ENCODE data around the gene RSBN1L. TPM values are rescaled to one million over a fixed set of nuclear protein-coding genes. Genes with fewer than 3 reads are reported as not detected.
"Not testable (repeated sequence)": the region's sequence is repeated elsewhere in the genome, so short reads cannot be mapped to it uniquely, and the experiment has no call there.

Gene RSBN1L
- total RNA-seq: 18.3 TPM

- peak; percentile 99 for DNase-seq (ENCODE audit: low spot score)
Observed at GRCh38 chr7:77696057-77696642, at the start of gene RSBN1L. Gene RSBN1L (plus strand): TSS chr7:77696459. CDS start chr7:77696470, 11 bp downstream.

- no peak for DNase-seq (ENCODE audit: low spot score)
Observed at GRCh38 chr7:77648742-77649338, 47.4 kb upstream of the RSBN1L start.

GRCh38 chr7:77649716-77650349 is 46.4 kb upstream of the RSBN1L start:
- no peak for DNase-seq (ENCODE audit: low spot score)

GRCh38 chr7:77651575-77652162 is 44.6 kb upstream of the RSBN1L start:
- DNase-seq (ENCODE audit: low spot score): peak; percentile 19

- DNase-seq (ENCODE audit: low spot score): not testable (repeated sequence)
Observed at GRCh38 chr7:77652826-77653225, 43.4 kb upstream of the RSBN1L start.

- no peak for DNase-seq (ENCODE audit: low spot score)
Observed at GRCh38 chr7:77653572-77653971, 42.7 kb upstream of the RSBN1L start.

GRCh38 chr7:77655356-77655755 is 40.9 kb upstream of the RSBN1L start:
- no peak for DNase-seq (ENCODE audit: low spot score)

GRCh38 chr7:77655836-77656455 is 40.3 kb upstream of the RSBN1L start:
- DNase-seq (ENCODE audit: low spot score): no peak

- no peak for DNase-seq (ENCODE audit: low spot score)
Observed at GRCh38 chr7:77657427-77658224, 38.6 kb upstream of the RSBN1L start.

GRCh38 chr7:77658928-77659327 is 37.3 kb upstream of the RSBN1L start:
- no peak for DNase-seq (ENCODE audit: low spot score)

GRCh38 chr7:77661816-77662215 is 34.4 kb upstream of the RSBN1L start:
- no peak for DNase-seq (ENCODE audit: low spot score)

GRCh38 chr7:77662869-77663268 is 33.4 kb upstream of the RSBN1L start:
- DNase-seq (ENCODE audit: low spot score): no peak

GRCh38 chr7:77664715-77665114 is 31.5 kb upstream of the RSBN1L start:
- DNase-seq (ENCODE audit: low spot score): no peak

- DNase-seq (ENCODE audit: low spot score): no peak
Observed at GRCh38 chr7:77665161-77665560, 31.1 kb upstream of the RSBN1L start.

GRCh38 chr7:77667459-77668086 is 28.7 kb upstream of the RSBN1L start:
- no peak for DNase-seq (ENCODE audit: low spot score)

- DNase-seq (ENCODE audit: low spot score): peak; percentile 79
Observed at GRCh38 chr7:77674878-77675277, 21.4 kb upstream of the RSBN1L start.

- no peak for DNase-seq (ENCODE audit: low spot score)
Observed at GRCh38 chr7:77679608-77680007, 16.7 kb upstream of the RSBN1L start.

- no peak for DNase-seq (ENCODE audit: low spot score)
Observed at GRCh38 chr7:77680266-77680665, 16.0 kb upstream of the RSBN1L start.

GRCh38 chr7:77684030-77684429 is 12.2 kb upstream of the RSBN1L start:
- no peak for DNase-seq (ENCODE audit: low spot score)

GRCh38 chr7:77685233-77685632 is 11.0 kb upstream of the RSBN1L start:
- DNase-seq (ENCODE audit: low spot score): peak; percentile 32

GRCh38 chr7:77687100-77687746 is 9.0 kb upstream of the RSBN1L start:
- no peak for DNase-seq (ENCODE audit: low spot score)
